IMR-90 (cell line): ENCODE data around the gene ERVW-1. TPM values are rescaled to one million over a fixed set of nuclear protein-coding genes. Genes with fewer than 3 reads are reported as not detected.
A peak's percentile ranks its signal among the peaks of the same experiment; 100 is the strongest.

Source experiments
- ATAC-seq: fragments of 200-7000 bp; cut with Tn5 transposase; 2 replicates; pipeline ENCODE4 v1.9.1; 2020; ENCODE audit warnings: low read depth, mild to moderate bottlenecking, moderate library complexity
- BruUV-seq: library from RNA; stranded (reverse); fragments of 400-500 nt; replicated peaks from 2 replicates; lab custom pipeline; 2021; lab: Mats Ljungman, UMichigan
- CTCF ChIA-PET: fragments of 300-600 bp; formaldehyde crosslinking; extraction: SDS; loops from one replicate; lab custom pipeline; 2021; ENCODE audit warnings: antibody characterized with exemption; lab: Yijun Ruan, JAX
- POLR2A ChIA-PET: fragments of 300-600 bp; sonication (Branson Sonifier 250); formaldehyde crosslinking; loops from one replicate; lab custom pipeline; 2022; ENCODE audit warnings: antibody characterized with exemption; ENCODE audit not compliant: unreplicated experiment; lab: Charles Lee
- DNase-seq: peaks from one replicate; pipeline ENCODE4 v3.0.0; 2013
- H2AFZ ChIP-seq: replicated peaks from 2 replicates; pipeline ENCODE3; 2013; ENCODE audit warnings: low read length, mild to moderate bottlenecking; ENCODE audit not compliant: poor library complexity
- H2AK5ac ChIP-seq: 2 replicates; pipeline ENCODE4 v1.6.1; 2013; ENCODE audit warnings: low read depth, low read length, inconsistent platforms
- H2AK9ac ChIP-seq: replicated peaks from 2 replicates; pipeline ENCODE3; 2013; ENCODE audit warnings: mild to moderate bottlenecking, low read depth, low read length, moderate library complexity; ENCODE audit not compliant: poor library complexity
- H2BK120ac ChIP-seq: 2 replicates; pipeline ENCODE4 v1.6.1; 2013; ENCODE audit warnings: low read depth, low read length, inconsistent platforms
- H2BK15ac ChIP-seq: 3 replicates; pipeline ENCODE4 v1.6.1; 2013; ENCODE audit warnings: low read depth, low read length, inconsistent platforms
- H2BK20ac ChIP-seq: 2 replicates; pipeline ENCODE4 v1.6.1; 2013; ENCODE audit warnings: low read depth, mild to moderate bottlenecking, inconsistent platforms, low read length, moderate library complexity
- H2BK5ac ChIP-seq: 2 replicates; pipeline ENCODE4 v1.6.1; 2013; ENCODE audit warnings: mild to moderate bottlenecking, low read depth, low read length, inconsistent platforms; ENCODE audit not compliant: poor library complexity, severe bottlenecking
- H3K14ac ChIP-seq: replicated peaks from 2 replicates; pipeline ENCODE4 v1.6.1; 2013; ENCODE audit warnings: low read depth, low read length, inconsistent platforms
- H3K18ac ChIP-seq: 2 replicates; pipeline ENCODE4 v1.6.1; 2013; ENCODE audit warnings: low read depth, low read length, control low read depth
- H3K23ac ChIP-seq: 2 replicates; pipeline ENCODE4 v1.6.1; 2013; ENCODE audit warnings: low read depth, low read length, inconsistent platforms
- H3K27ac ChIP-seq: 2 replicates; pipeline ENCODE4 v1.5.1; 2013; ENCODE audit warnings: mild to moderate bottlenecking, control low read depth, low read length; ENCODE audit not compliant: insufficient read depth
- H3K27me3 ChIP-seq: 2 replicates; pipeline ENCODE4 v1.6.1; 2013; ENCODE audit warnings: low read length; ENCODE audit not compliant: control insufficient read depth, insufficient read depth
- H3K36me3 ChIP-seq: 2 replicates; pipeline ENCODE4 v1.6.1; 2013; ENCODE audit warnings: low read length, mixed read lengths; ENCODE audit not compliant: control insufficient read depth, insufficient read depth
- H3K4ac ChIP-seq: 2 replicates; pipeline ENCODE4 v1.6.1; 2013; ENCODE audit warnings: low read depth, low read length, inconsistent platforms
- H3K4me1 ChIP-seq: 2 replicates; pipeline ENCODE4 v1.6.1; 2013; ENCODE audit warnings: low read length, mixed read lengths; ENCODE audit not compliant: control insufficient read depth, insufficient read depth
- H3K4me2 ChIP-seq: 2 replicates; pipeline ENCODE4 v1.6.1; 2013; ENCODE audit warnings: low read depth, mild to moderate bottlenecking, control low read depth, low read length, moderate library complexity
- H3K4me3 ChIP-seq: 2 replicates; pipeline ENCODE4 v1.5.1; 2013; ENCODE audit warnings: low read depth, mild to moderate bottlenecking, control low read depth, low read length, moderate library complexity; ENCODE audit not compliant: insufficient read depth
- H3K56ac ChIP-seq: 2 replicates; pipeline ENCODE4 v1.6.1; 2013; ENCODE audit warnings: low read length, inconsistent platforms; ENCODE audit not compliant: insufficient read depth; ENCODE audit errors: extremely low read depth
- H3K79me1 ChIP-seq, 2 experiments: 2 replicates each; pipeline ENCODE4 v1.6.1; 2013; ENCODE audit warnings: low read length in 2 of 2, inconsistent platforms in 1 of 2, low read depth in 1 of 2
- H3K9ac ChIP-seq: 2 replicates; pipeline ENCODE4 v1.6.1; 2013; ENCODE audit warnings: low read depth, low read length, control low read depth
- H3K9me1 ChIP-seq: 2 replicates; pipeline ENCODE4 v1.6.1; 2013; ENCODE audit warnings: low read length, inconsistent platforms; ENCODE audit not compliant: insufficient read depth
- H3K9me3 ChIP-seq: 2 replicates; pipeline ENCODE4 v1.6.1; 2013; ENCODE audit warnings: low read length; ENCODE audit not compliant: control insufficient read depth, insufficient read depth
- H4K20me1 ChIP-seq: 2 replicates; pipeline ENCODE4 v1.6.1; 2013; ENCODE audit warnings: low read length, inconsistent platforms; ENCODE audit not compliant: insufficient read depth
- H4K5ac ChIP-seq: 2 replicates; pipeline ENCODE4 v1.6.1; 2013; ENCODE audit warnings: mild to moderate bottlenecking, low read depth, low read length, control low read depth
- H4K8ac ChIP-seq, 2 experiments: 2 replicates each; pipeline ENCODE4 v1.6.1; 2013; ENCODE audit warnings: low read depth in 2 of 2, low read length in 2 of 2, control low read depth in 1 of 2, inconsistent platforms in 1 of 2
- H4K91ac ChIP-seq: 2 replicates; pipeline ENCODE4 v1.6.1; 2013; ENCODE audit warnings: low read depth, low read length, inconsistent platforms; ENCODE audit not compliant: insufficient read depth
- CEBPB ChIP-seq: IDR thresholded peaks from 2 replicates; pipeline ENCODE4 v1.6.1; 2012; ENCODE audit warnings: low read depth, low read length, improper control_type of control experiment
- CTCF ChIP-seq: conservative IDR thresholded peaks from 2 replicates; pipeline ENCODE4 v1.5.1; 2012; ENCODE audit warnings: mild to moderate bottlenecking, low read depth, low read length, improper control_type of control experiment
- MAFK ChIP-seq: IDR thresholded peaks from 2 replicates; pipeline ENCODE4 v1.6.1; 2012; ENCODE audit warnings: low read depth, low read length, improper control_type of control experiment
- MXI1 ChIP-seq: IDR thresholded peaks from 2 replicates; pipeline ENCODE4 v1.6.1; 2012; ENCODE audit warnings: low read depth, mild to moderate bottlenecking, low read length, moderate library complexity, borderline replicate concordance
- NFE2L2 ChIP-seq: fragments of 150-350 bp; IDR thresholded peaks from 2 replicates; pipeline ENCODE4 v1.6.1; 2016; ENCODE audit warnings: low read depth, mild to moderate bottlenecking, low read length
- POLR2A ChIP-seq: IDR thresholded peaks from 2 replicates; pipeline ENCODE4 v1.6.1; 2012; ENCODE audit warnings: mild to moderate bottlenecking, low read depth, low read length
- RAD21 ChIP-seq: IDR thresholded peaks from 2 replicates; pipeline ENCODE4 v1.6.1; 2012; ENCODE audit warnings: low read length, improper control_type of control experiment
- RFX5 ChIP-seq: IDR thresholded peaks from 2 replicates; pipeline ENCODE4 v1.8.0; 2012; ENCODE audit warnings: low read depth, mild to moderate bottlenecking, low read length, moderate library complexity
- WGBS, 2 experiments: methylation state at CpG; one replicate each; pipeline versions ENCODE4 v1.1.5 to v1.1.7; 2013; ENCODE audit warnings: missing lambda C conversion rate in 2 of 2; ENCODE audit not compliant: insufficient read length in 1 of 2; ENCODE audit errors: extremely low coverage in 2 of 2; 5-methylcytosine and 5-hydroxymethylcytosine counted together
- dilution Hi-C: fragments of 300-500 bp; cut with HindIII; formaldehyde crosslinking; loops from one replicate; pipeline ENCODE4 v1.14.3; 2018; ENCODE audit warnings: low sequenced_read_pairs; ENCODE audit not compliant: unreplicated experiment
- in situ Hi-C: fragments of 300-500 bp; cut with MboI; formaldehyde crosslinking; loops from 3 replicates; pipeline ENCODE4 v1.14.3; 2019; ENCODE audit warnings: low sequenced_read_pairs, inconsistent platforms, mixed read lengths
- intact Hi-C: fragments of 100-400 bp; cut with micrococcal nuclease; formaldehyde crosslinking; loops from 2 replicates; pipeline ENCODE4 v1.10.0; 2022
- polyA plus RNA-seq, 3 experiments: library from polyadenylated mRNA; depleted of rRNA; stranded (reverse); fragments of >200 nt; gene quantifications; 2 replicates each; pipeline ENCODE4 v1.2.3, GENCODE V29; 2012; ENCODE audit warnings: low replicate concordance in 1 of 3
- total RNA-seq: library from RNA; depleted of rRNA; stranded (reverse); fragments of >200 nt; gene quantifications from 2 replicates; pipeline ENCODE4 v1.2.3, GENCODE V29; 2012

The ERVW-1 gene
- total and polyA plus RNA-seq, 2 of the 4 experiments (the other 2 are of a cell fraction), result not detected

GRCh38 chr7:92517631-92518030 is 39.9 kb upstream of the ERVW-1 start:
- Histone ChIP-seq H3K4me2 (no peak overlapping the region; the same call in 1 of the 2 replicates), H3K4me1 (no peaks in the 10 kb centered on the region), H3K56ac (no peak overlapping the region), H3K9me3 (no peaks in the 10 kb centered on the region), H3K4me3 (no peak overlapping the region), H4K91ac (no peak overlapping the region), H3K27ac (no peak overlapping the region), H3K4ac (no peak overlapping the region), H2BK20ac (no peak overlapping the region), H3K14ac (no peak overlapping the region), H2AK9ac (no peak overlapping the region), H2BK15ac (no peak overlapping the region), H2BK120ac (no peak overlapping the region), H3K9ac (no peak overlapping the region), H3K36me3 (peaks cover 6% of the 10 kb centered on the region; the same call in 1 of the 2 replicates), H3K23ac (no peak overlapping the region), H2AK5ac (no peak overlapping the region), H4K20me1 (no peaks in the 10 kb centered on the region), H4K5ac (no peak overlapping the region), H2BK5ac (no peak overlapping the region), H4K8ac (no peak overlapping the region), H3K79me1 (0 out of 4 replicates have a peak, but pooled peaks cover 0 to 2% of the 10 kb centered on the region in 2 experiments), H3K9me1 (no peaks in the 10 kb centered on the region), H2AFZ (no peak overlapping the region), H3K18ac (no peak overlapping the region), H3K27me3 (no peaks in the 10 kb centered on the region)
- POLR2A ChIA-PET, result no interaction called here
- no peak for TF ChIP-seq POLR2A
- no peak for TF ChIP-seq NFE2L2
- TF ChIP-seq CTCF, result no peak
- no peak for TF ChIP-seq MXI1
- no peak for TF ChIP-seq RFX5
- TF ChIP-seq MAFK, result no peak
- TF ChIP-seq RAD21, result no peak
- TF ChIP-seq CEBPB, result no peak
- DNase-seq, result peak; percentile 64
- dilution Hi-C loops (no loop called here), intact Hi-C loops (no loop called here), in situ Hi-C loops (no loop called here)
- ATAC-seq, result no peak
- no CpG with 5 or more reads among the region's 3 CpGs for WGBS, 2 experiments
- CTCF ChIA-PET, result interaction anchor here (0.7 to 1.9 kb wide), 2 partner anchors 11 to 83 kb away, joined by 3 to 6 read pairs; partner anchors contain the start of genes PEX1 and RBM48
- TSS peak; percentile 85 for BruUV-seq
